Stimulated activated naive B cell treated with anti-CD40 and anti-IgM and Interleukin-4, amounts not matched to agents 10 μg/mL and 1 μg/mL and 100 μg/mL, for 72 hours (primary cell): Measurements from ENCODE around the gene CNTNAP5.

ENCODE experiments used
- ATAC-seq, 2 donors: fragments of 150-1000 bp; cut with Tn5 transposase; replicated peaks; 2 replicates each; pipeline ENCODE4 v1.10.0; 2021; ENCODE audit warnings: moderate library complexity in 1 of 2
- DNase-seq: peaks from one replicate; pipeline ENCODE4 v3.0.0; 2021
- H3K27ac Mint-ChIP-seq: one replicate; pipeline ENCODE4 v1.8.0; 2022; ENCODE audit warnings: mild to moderate bottlenecking, mixed read lengths
- H3K27me3 Mint-ChIP-seq, 2 donors: one replicate each; pipeline ENCODE4 v1.8.0; 2022; ENCODE audit warnings: mixed read lengths in 2 of 2
- H3K36me3 Mint-ChIP-seq, 2 donors: one replicate each; pipeline ENCODE4 v1.8.0; 2022; ENCODE audit warnings: mixed read lengths in 2 of 2, mild to moderate bottlenecking in 1 of 2
- H3K4me1 Mint-ChIP-seq, 2 donors: one replicate each; pipeline ENCODE4 v1.8.0; 2022; ENCODE audit warnings: mixed read lengths in 2 of 2, mild to moderate bottlenecking in 1 of 2
- H3K4me3 Mint-ChIP-seq, 2 donors: one replicate each; pipeline ENCODE4 v1.8.0; 2022; ENCODE audit warnings: mild to moderate bottlenecking in 2 of 2, mixed read lengths in 2 of 2, moderate library complexity in 1 of 2
- H3K9me3 Mint-ChIP-seq, 2 donors: one replicate each; pipeline ENCODE4 v1.8.0; 2022; ENCODE audit warnings: mixed read lengths in 2 of 2, mild to moderate bottlenecking in 1 of 2

Gene CNTNAP5

DNA sequence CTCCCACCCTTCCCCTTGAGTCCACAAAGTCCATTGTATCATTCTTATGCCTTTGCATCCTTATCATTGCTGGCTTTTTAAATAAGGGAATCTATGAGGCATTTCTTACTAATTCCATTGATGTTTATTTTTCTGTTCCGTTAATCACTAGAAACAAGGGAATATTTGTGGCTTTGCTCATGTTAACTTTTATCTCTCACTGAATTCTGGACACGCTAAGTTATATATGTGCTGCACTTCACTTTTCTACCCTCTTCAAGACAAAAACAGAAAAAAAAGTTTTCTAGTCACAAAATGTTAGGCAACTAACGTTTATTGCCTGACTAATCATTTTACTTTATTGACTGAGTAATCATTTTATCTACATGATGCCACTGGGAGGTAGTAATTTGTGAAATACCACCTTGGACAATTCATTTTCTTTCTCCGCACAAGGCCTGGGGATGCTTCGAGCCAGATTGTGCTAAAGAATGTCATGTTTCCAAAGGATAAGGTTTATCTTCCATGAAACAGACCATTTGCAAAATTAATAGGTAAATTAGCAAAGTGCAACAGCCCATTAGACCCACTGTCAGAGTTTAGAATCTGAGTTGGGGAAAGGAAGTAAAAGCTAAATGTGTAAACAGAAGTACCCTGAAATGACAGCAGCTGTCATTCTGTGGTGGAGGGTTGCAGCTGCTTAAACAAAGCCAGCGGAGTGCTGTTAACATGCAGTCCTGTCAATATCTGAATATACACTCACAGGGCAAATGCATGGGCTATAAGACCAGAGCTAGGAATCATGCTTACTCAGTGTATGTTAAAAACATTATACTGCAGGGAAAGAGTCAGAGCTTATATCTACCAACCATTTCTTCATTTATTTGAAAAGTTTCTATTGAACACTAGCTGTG lies 658.7 kb downstream of the CNTNAP5 start:
- no peak overlapping the region for H3K27ac Mint-ChIP-seq
- H3K36me3 Mint-ChIP-seq, result peaks cover 0 to 1% of the 10 kb centered on the region in 2 donors
- H3K9me3 Mint-ChIP-seq, result peaks cover 4 to 9% of the 10 kb centered on the region in 2 donors
- no peaks in the 10 kb centered on the region for H3K27me3 Mint-ChIP-seq
- ATAC-seq (no peak), DNase-seq (no peak)
- no peak overlapping the region for H3K4me3 Mint-ChIP-seq
- no peaks in the 10 kb centered on the region for H3K4me1 Mint-ChIP-seq

GRCh38 chr2:124689348-124689747 lies 664.3 kb downstream of the CNTNAP5 start:
- no peaks in the 10 kb centered on the region for H3K4me1 Mint-ChIP-seq
- no peak overlapping the region for H3K4me3 Mint-ChIP-seq
- no peak for DNase-seq
- H3K9me3 Mint-ChIP-seq, result peaks cover 16 to 22% of the 10 kb centered on the region in 2 donors
- ATAC-seq, result no peak
- no peak overlapping the region for H3K27ac Mint-ChIP-seq
- no peaks in the 10 kb centered on the region for H3K36me3 Mint-ChIP-seq
- no peaks in the 10 kb centered on the region for H3K27me3 Mint-ChIP-seq

- no peaks in the 10 kb centered on the region for H3K4me1 Mint-ChIP-seq
- no peak for ATAC-seq
These were observed 667.1 kb downstream of the CNTNAP5 start for GRCh38 chr2:124692216-124692615.

GRCh38 chr2:124692707-124693106 lies 667.6 kb downstream of the CNTNAP5 start:
- H3K9me3 Mint-ChIP-seq, result peaks cover 16 to 20% of the 10 kb centered on the region in 2 donors
- no peak overlapping the region for H3K27ac Mint-ChIP-seq

More at GRCh38 chr2:124692216-124692615, 667.1 kb downstream of the CNTNAP5 start:
- Mint-ChIP-seq H3K9me3 (peaks cover 16 to 22% of the 10 kb centered on the region in 2 donors), H3K36me3 (no peaks in the 10 kb centered on the region), H3K27ac (no peak overlapping the region), H3K27me3 (no peaks in the 10 kb centered on the region), H3K4me3 (no peak overlapping the region)
- DNase-seq, result no peak

GRCh38 chr2:124693156-124693555 lies 668.1 kb downstream of the CNTNAP5 start:
- Mint-ChIP-seq H3K27me3 (no peaks in the 10 kb centered on the region), H3K27ac (no peak overlapping the region), H3K9me3 (peaks cover 16 to 20% of the 10 kb centered on the region in 2 donors), H3K4me3 (no peak overlapping the region), H3K4me1 (no peaks in the 10 kb centered on the region), H3K36me3 (no peaks in the 10 kb centered on the region)
- ATAC-seq (no peak), DNase-seq (no peak)

More at GRCh38 chr2:124692707-124693106, 667.6 kb downstream of the CNTNAP5 start:
- DNase-seq (no peak), ATAC-seq (no peak)
- H3K27me3 Mint-ChIP-seq, result no peaks in the 10 kb centered on the region
- no peaks in the 10 kb centered on the region for H3K4me1 Mint-ChIP-seq
- H3K4me3 Mint-ChIP-seq, result no peak overlapping the region
- no peaks in the 10 kb centered on the region for H3K36me3 Mint-ChIP-seq

- no peak for ATAC-seq
- no peak overlapping the region for H3K4me3 Mint-ChIP-seq
- no peak for DNase-seq
These were observed 674.0 kb downstream of the CNTNAP5 start for GRCh38 chr2:124698979-124699565.

GRCh38 chr2:124702777-124703176 lies 677.7 kb downstream of the CNTNAP5 start:
- Mint-ChIP-seq H3K27me3 (no peaks in the 10 kb centered on the region), H3K4me1 (no peaks in the 10 kb centered on the region), H3K9me3 (peaks cover 1 to 12% of the 10 kb centered on the region in 2 donors), H3K27ac (no peak overlapping the region), H3K36me3 (no peaks in the 10 kb centered on the region), H3K4me3 (no peak overlapping the region)
- DNase-seq, result no peak
- ATAC-seq, result no peak

More at GRCh38 chr2:124698979-124699565, 674.0 kb downstream of the CNTNAP5 start:
- Mint-ChIP-seq H3K9me3 (peaks cover 0 to 4% of the 10 kb centered on the region in 2 donors), H3K36me3 (no peaks in the 10 kb centered on the region), H3K27ac (no peak overlapping the region), H3K27me3 (no peaks in the 10 kb centered on the region), H3K4me1 (no peaks in the 10 kb centered on the region)

- Mint-ChIP-seq H3K4me3 (no peak overlapping the region), H3K27ac (no peak overlapping the region), H3K9me3 (peaks cover 3 to 12% of the 10 kb centered on the region in 2 donors), H3K36me3 (no peaks in the 10 kb centered on the region), H3K27me3 (no peaks in the 10 kb centered on the region), H3K4me1 (no peaks in the 10 kb centered on the region)
- no peak for DNase-seq
- ATAC-seq, result no peak
These were observed 679.2 kb downstream of the CNTNAP5 start for GRCh38 chr2:124704071-124704925.

DNA sequence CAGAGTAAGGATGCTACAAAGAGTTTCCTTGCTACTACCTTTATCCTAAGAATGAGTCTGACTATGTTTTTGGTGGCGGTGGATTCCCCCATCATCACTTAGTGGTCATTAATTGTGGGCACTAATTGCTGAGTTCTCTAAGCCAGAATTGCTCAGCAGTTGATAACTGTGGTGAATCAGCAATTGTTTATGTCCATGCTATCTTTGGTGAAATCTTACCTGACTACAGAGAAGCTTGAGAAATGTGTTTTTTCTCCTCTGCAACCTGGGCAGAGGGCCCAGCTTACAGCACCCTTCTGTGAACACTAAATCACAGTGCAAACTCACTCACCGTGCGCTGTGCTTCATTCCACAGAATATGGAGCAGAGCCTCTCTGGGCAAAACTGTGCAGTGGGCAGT lies 683.6 kb downstream of the CNTNAP5 start:
- no peaks in the 10 kb centered on the region for H3K4me1 Mint-ChIP-seq
- H3K27ac Mint-ChIP-seq, result no peak overlapping the region
- no peaks in the 10 kb centered on the region for H3K36me3 Mint-ChIP-seq
- peaks cover 7 to 12% of the 10 kb centered on the region in 2 donors for H3K9me3 Mint-ChIP-seq
- H3K4me3 Mint-ChIP-seq, result no peak overlapping the region
- no peak for ATAC-seq
- DNase-seq, result no peak
- H3K27me3 Mint-ChIP-seq, result no peaks in the 10 kb centered on the region

- ATAC-seq, result no peak
- DNase-seq, result no peak
- Mint-ChIP-seq H3K4me1 (no peaks in the 10 kb centered on the region), H3K9me3 (peaks cover 4% of the 10 kb centered on the region in 2 donors), H3K36me3 (no peaks in the 10 kb centered on the region), H3K27me3 (no peaks in the 10 kb centered on the region), H3K4me3 (no peak overlapping the region), H3K27ac (no peak overlapping the region)
These were observed 688.9 kb downstream of the CNTNAP5 start for GRCh38 chr2:124713969-124714368.

DNA sequence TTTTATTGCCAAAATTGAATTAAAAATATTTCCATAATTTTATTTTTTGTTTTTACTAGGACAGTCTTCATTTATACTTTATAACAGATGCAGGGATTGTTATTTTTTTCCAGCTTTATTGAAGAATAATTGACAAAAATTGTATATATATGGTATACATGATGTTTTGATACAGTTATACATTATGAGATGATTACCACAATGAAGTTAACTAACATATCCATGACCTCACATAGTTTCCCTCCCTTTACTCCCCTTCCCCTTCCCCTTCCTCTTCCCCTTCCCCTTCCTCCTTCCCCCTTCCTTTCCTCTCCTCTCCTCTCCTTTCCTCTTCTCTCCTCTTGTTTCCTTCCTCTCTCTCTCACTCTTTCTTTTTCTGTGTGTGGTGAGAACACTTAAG lies 700.1 kb downstream of the CNTNAP5 start:
- H3K4me3 Mint-ChIP-seq, result no peak overlapping the region
- no peak overlapping the region for H3K27ac Mint-ChIP-seq
- no peaks in the 10 kb centered on the region for H3K27me3 Mint-ChIP-seq
- ATAC-seq, result no peak
- DNase-seq, result no peak
- peaks cover 4% of the 10 kb centered on the region in 2 donors for H3K9me3 Mint-ChIP-seq
- H3K4me1 Mint-ChIP-seq, result no peaks in the 10 kb centered on the region
- no peaks in the 10 kb centered on the region for H3K36me3 Mint-ChIP-seq

GRCh38 chr2:124740636-124741035 lies 715.5 kb downstream of the CNTNAP5 start:
- H3K4me3 Mint-ChIP-seq, result no peak overlapping the region
- peaks cover 0 to 3% of the 10 kb centered on the region in 2 donors for H3K9me3 Mint-ChIP-seq
- no peak for DNase-seq
- no peak for ATAC-seq
- no peaks in the 10 kb centered on the region for H3K27me3 Mint-ChIP-seq
- H3K36me3 Mint-ChIP-seq, result no peaks in the 10 kb centered on the region
- H3K27ac Mint-ChIP-seq, result no peak overlapping the region
- no peaks in the 10 kb centered on the region for H3K4me1 Mint-ChIP-seq

GRCh38 chr2:124753842-124754241 lies 728.8 kb downstream of the CNTNAP5 start:
- no peaks in the 10 kb centered on the region for H3K27me3 Mint-ChIP-seq
- no peaks in the 10 kb centered on the region for H3K4me1 Mint-ChIP-seq
- no peak overlapping the region for H3K4me3 Mint-ChIP-seq

DNA sequence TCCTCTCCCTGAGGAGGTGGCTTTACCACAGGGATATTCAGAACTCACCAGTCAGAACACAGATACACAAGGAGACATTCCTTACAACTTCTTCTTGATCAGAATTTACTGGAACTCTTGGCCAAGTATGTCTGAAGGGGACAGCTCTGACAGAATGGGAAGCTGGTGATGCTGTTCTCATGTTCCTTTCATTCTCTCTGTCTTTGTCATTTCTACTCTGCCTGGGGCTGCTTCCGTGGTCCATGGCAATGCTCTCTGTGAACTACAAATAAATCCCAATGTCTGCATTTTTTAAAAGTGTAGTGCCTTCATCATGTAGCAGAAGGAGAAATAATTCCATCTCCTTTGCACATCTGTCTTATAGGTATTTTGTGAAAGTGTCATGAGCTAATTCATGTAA lies 730.3 kb downstream of the CNTNAP5 start:
- Mint-ChIP-seq H3K4me1 (no peaks in the 10 kb centered on the region), H3K9me3 (peaks cover 0 to 3% of the 10 kb centered on the region in 2 donors), H3K4me3 (no peak overlapping the region), H3K36me3 (no peaks in the 10 kb centered on the region), H3K27ac (no peak overlapping the region), H3K27me3 (no peaks in the 10 kb centered on the region)
- no peak for DNase-seq
- ATAC-seq, result no peak

More at GRCh38 chr2:124753842-124754241, 728.8 kb downstream of the CNTNAP5 start:
- Mint-ChIP-seq H3K27ac (no peak overlapping the region), H3K9me3 (peaks cover 0 to 7% of the 10 kb centered on the region in 2 donors), H3K36me3 (no peaks in the 10 kb centered on the region)
- DNase-seq (no peak), ATAC-seq (no peak)
